HG02678 (cell line): ENCODE measurements around the gene TOMM7.
"Not testable (repeated sequence)": the region's sequence is repeated elsewhere in the genome, so short reads cannot be mapped to it uniquely, and the experiment has no call there.

Source experiments
- ATAC-seq: cut with Tn5 transposase; IDR thresholded peaks from one replicate; pipeline ENCODE4 v1.9.1; 2021; ENCODE audit warnings: mild to moderate bottlenecking, moderate library complexity; ENCODE audit not compliant: unreplicated experiment

TOMM7 gene

DNA sequence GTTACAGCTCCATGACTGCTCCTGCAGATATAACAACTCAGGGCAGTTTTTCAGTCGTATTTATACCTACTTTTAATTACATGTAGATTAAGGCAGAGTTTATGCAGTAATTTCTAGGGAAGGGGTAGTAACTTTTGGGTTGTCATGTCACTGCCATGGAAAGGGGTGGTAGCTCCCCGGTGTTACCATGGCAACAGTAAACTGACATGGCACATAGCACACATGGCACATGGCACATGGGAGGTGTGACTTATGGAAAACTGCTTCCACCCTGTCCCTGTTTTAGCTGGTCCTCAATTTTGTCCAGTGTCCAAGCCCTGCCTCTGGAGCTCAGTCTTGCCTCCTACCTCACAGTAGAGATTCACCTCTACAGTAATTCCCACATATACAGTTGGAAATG lies 3.9 kb upstream of the TOMM7 start:
- no peak for ATAC-seq

DNA sequence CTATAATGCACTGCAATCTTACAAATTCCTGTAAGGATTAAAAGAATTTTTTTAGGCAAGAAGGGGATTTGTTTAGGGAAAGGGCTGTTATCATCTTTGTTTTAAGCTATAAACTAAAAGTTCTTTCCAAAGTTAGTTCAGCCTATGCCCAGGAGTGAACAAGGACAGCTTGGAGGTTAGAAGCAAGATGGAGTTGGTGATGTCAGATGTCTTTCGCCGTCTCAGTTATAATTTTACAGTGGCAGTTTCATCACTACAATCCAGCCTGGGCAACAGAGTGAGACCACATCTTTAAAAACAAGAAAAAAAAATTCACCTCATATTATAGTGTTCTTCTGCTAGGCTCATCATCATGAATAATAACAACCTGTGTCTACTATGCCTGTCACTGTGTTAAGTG lies 2.1 kb upstream of the TOMM7 start:
- no peak for ATAC-seq

DNA sequence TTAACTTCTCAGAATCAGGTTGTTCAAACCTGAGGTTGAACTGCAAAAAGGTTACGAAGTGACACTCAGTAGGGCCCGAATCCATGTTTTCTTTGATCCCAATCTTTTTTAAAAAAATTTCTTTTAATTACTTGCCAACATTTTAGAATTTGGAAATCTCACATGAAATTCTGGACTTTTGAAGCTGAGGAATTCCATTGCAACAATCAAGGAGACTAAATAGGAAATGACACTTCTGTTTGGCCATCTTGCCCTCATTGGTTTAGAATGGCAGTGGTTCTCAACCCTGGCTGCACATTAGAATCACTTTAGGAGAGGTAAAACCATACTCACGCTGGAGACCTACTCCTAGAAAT lies 471 bp upstream of the TOMM7 start:
- peak; percentile 2 for ATAC-seq

DNA sequence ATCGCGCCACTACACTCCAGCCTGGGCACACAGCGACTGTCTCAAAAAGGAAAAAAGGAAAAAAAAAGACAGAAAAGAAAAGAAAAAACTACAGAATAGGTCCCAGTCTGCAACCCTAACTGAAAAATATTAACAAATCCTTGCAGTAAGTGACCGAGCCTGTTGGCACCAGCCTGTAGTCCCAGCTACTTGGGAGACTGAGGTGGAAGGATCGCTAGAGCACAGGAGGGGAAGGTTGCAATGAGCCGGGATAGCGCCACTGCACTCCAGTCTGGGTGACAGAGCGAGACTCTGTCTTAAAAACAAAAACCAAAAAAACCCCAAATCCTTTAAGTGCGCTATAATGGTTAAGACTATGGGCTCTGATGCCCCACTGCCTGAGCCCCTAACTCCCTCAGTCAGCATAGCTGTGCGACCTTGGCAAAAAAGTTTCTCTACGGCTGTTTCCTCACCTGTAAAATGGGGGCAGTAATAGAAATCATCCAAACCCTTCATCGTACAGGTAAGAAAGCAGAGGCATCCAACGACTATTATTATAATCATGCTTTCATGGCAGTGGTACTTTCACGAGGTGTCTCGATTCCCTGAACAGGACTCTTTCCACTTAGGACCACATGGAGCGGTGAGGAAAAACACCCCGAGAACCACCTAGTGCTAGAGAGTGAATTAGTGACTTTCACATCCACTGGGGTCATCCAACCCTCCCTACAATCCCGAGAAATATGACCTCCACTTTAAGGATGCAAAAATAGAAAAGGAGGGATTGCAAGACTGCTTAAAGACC lies 755 bp downstream of the TOMM7 start:
- ATAC-seq, result peak; percentile 5

DNA sequence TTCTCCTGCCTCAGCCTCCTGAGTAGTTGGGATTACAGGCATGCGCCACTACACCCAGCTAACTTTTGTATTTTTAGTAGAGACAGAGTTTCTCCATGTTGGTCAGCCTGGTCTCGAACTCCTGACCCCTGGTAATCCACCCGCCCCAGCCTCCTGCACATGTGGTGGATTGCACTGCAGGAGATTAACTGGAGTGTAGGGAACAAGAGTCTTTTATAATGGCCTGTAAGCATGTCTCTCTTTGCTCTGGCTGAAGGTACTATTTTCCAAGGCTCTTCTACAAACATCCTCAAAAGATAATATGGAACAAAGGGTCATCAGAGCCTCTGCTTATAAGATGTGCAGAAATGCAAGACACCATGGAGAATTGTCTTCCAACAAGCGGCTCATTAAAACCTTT lies 3.2 kb downstream of the TOMM7 start:
- ATAC-seq, result no peak

DNA sequence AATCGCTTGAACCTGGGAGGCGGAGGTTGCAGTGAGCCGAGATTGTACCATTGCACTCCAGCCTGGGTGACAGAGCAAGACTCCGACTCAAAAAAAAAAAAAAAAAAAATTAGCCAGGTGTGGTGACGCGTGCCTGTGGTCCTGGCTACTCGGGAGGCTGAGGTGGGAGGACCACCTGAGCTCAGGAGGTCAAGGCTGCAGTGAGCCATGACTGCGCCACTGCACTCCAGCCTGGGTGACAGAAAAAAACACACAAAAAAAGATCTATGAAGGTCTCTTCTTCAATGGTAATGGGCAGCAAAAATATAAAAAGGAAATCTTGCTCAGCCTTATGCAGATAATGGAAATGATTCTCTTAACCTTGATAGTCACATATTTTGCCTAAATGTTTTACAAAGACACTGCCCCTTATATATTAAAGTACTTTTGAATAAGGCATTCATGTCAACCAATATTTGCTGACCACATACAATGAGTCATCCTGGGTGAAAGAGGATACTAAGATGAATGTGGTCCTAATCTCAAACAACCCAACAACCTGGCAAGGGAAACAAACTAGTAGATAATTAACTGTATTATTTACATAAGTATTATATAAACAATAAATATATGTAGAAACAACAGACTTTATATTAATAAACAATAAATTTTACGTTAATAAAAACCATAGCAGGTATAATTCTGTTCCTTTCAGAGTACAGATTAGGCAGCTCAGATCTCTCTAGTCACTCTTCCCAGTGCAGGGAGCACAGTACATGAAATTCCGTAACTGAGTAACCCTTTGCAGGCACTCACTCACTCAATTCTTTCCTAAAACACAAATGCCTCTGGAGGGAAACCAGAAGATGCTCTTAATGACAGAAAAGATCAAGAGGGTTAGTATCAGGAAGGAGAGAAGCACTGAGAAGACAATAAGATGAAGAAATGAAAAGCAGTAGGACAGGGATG lies 8.1 kb downstream of the TOMM7 start:
- ATAC-seq, result no peak

DNA sequence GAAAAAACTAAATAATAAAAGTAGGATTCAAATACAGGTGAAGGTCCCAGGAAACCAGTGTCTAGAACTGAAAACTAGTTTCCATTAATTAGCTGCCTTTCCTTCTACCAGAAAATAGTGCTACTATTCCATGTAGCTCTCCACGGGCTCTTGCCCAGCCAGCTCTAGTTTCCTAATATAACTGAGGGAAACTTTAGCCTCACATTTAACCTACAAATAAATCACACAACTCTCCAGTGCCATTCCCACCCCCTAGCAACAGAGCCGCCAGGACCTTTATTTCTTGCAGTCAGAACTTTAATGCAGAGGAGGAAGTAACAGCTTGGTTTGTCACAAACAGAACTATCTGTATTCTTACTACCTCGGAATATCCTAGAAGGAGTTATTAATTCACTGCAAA lies 10.3 kb downstream of the TOMM7 start:
- no peak for ATAC-seq

DNA sequence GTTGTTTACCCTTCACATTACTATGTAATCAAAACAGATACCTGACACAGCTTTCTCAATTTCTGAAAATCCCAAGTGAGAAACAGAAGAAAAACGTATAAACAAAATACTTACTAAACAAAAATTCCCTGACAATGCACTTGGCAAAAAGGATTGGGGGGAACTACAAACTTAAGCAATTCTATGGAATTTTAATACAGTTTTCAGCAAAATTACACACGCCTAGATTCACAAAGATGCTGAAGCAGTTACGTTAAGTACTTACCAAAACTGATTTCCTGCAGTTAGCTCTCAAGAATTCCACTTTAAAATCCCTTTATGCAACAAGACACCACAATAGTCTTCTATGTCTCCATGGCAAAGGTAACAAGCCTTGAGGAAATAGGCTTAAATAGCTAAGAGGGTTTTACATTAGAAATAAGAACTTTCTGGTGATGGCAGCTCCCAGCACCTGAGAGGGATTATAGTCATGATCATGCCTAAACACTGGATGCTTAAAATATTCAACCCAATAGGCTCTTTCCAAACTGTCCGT lies 10.8 kb downstream of the TOMM7 start:
- ATAC-seq, result no peak

DNA sequence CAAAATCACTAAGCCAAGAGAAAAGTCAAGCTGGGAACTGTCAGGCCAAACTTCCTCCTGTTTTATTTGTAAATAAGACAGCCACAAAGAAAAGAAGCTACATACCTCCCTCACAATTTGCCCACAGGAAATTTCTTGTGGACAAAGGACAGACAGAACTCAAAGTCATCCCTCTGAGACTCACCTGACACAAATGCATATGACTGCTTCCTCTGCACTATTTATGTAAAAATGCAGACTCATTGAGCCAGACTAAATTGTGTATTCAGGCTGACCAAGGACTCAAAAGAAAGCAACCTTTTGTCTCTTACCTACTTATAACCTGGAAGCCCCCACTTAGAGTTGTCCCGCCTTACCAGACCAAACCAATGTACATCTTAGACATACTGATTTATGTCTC lies 11.8 kb downstream of the TOMM7 start:
- no peak for ATAC-seq

DNA sequence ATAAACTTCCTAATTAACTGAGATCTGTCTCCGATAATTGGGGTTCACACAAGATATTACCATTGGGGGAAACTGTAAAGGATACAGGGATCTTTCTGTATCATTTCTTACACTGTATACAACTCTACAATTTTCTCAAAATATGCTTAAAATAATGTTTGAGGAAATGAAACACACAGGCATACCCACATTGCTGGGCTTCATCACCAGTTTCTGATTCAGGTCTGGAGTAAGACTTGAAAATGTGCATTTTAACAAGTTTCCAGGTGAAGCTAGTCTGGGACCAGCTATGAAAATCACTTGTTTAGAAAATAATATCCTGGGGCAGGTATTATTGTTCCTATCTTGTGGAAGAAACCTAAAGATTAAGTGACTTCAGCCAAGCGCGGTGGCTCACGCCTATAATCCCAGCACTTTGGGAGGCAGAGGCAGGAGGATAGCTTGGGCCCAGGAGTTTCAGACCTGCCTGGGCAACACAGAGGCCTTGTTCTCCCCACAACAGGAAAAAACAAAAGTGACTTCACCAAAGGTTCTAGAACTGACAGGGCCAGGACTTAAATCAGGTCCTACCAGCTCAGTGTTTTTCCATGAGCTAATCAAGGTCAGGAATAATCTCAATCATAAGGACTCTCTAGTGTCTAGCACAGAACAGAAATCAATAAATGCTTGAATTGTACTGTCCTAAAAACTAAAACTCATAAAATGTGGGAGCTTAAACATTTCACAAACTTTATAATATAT lies 12.6 kb downstream of the TOMM7 start:
- ATAC-seq, result no peak

DNA sequence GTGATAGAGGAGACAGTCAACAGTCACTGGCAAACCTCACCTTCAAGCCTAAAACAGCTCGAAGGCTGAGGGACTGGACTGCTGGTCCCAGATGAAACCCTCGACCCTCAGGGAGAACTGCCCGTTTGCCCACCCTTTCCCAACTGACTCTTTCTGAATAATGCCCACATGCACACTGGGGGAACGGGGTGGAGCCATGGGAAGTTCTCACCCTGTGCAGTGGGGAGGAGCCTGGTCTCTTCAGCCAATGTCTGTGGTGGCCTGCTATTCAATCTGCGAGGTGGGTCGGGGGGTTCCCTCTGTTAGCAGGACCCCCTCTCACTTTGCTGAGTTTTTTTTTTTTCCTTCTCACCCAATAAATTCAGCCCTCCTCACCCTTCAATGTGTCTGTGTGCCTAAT lies 14.5 kb downstream of the TOMM7 start:
- ATAC-seq, result no peak

DNA sequence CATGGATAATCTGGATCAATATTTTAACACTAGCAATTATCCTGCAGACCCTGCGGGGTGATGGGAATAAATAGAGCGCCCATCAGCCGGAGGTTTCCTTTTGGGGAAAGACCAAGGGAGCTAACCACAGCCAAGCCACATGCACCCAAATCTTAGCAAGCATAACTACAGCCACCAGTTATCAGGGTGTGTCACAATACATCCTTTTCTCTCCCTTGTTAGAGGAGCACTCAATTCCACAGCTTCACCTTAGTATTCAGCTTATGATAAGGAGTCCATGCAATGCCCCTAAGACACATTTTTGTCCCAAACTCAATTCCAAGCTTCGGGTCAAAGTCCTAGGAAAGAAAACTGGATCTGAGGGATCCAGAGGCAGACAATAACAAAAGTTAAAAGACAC lies 15.9 kb downstream of the TOMM7 start:
- ATAC-seq, result no peak

DNA sequence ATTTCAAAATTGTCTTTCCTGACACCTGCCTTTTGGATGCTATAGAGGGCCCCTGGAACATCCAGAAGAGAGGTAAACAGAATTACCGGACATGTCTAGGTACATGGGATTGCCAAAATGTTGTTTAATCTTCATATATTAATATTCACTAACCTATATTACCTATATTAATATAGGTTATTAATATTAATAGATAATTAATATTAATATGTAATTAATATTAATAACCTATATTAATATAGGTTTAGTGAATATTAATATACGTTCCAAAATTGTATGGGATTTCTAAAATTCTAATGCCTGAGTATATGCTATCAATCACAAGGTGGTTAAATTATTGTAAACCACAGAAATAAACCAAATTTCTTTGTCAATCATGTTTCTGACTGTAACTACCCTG lies 17.4 kb downstream of the TOMM7 start:
- ATAC-seq, result no peak

DNA sequence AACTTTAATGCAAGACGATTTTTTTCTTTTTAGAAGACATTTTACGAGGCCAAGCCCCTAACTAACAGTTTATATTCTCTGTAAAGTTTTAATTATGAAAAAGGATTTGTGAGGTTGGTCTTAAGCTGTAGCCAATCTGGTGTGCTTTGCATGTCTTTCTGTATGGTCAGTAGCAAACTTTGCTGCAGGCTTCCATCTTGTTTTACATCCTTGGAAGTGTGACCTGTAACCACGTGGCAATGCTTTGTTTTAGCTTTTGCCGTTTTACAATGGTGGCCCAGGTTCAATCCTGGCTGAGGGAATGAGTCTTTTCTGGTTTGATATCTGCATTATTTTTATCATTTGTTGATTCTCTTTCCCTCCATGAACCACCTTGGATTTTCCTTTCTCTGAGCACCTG lies 19.8 kb downstream of the TOMM7 start:
- not testable (repeated sequence) for ATAC-seq

DNA sequence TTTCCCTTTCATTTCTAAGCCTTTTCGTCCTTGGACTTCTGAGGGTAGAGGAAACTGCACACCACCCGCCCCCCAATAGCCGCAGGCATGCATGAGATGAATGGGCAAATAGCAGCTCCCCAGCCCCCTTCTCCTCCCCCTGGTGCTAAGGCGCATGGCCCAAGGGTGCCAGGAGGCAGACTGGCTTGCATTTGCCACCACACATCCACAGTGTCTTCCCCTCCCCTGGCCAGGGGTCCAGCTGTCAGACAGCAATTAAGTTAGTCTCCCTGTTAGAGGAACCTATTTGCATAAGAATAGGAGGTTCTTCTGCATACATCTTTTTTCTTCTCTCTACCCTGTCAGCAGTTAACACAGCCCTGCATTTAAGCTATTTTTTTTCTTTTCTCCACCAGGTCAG lies 20.2 kb downstream of the TOMM7 start:
- ATAC-seq, result no peak

DNA sequence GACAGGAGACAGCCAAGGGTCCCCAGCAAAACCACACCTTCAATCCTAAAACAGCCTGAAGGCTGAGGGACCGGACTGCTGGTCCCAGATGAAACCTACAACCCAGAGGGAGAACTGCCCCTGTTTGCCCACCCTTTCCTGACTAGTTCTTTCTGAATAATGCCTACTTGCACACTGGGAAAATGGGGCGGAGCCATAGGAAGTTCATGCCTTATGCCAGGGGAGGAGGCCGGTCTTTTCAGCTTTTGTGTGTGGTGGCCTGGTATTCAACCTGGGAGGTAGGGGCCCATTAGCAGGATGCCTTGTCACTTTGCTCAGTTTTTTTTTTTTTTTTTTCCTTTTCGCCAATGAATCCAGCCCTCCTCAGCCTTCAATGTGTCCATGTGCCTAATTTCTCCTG lies 20.7 kb downstream of the TOMM7 start:
- no peak for ATAC-seq

DNA sequence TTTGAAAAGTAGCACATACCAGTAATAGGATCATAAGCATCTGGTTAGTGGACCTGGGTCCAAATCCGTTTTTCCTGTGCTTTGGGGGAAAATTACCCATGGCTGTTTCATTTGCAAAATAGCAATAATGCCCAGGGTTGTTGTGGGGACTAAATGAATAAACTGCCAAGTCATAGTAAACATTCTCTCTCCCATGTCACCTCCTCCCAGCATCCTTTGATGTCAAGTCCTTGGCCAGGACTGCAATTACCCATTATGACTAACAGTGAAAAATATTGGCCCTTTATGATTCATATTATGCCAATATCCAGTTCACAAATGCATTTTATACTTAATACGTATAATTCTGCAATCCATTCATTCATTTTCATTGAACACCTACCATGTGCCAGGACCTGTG lies 23.0 kb downstream of the TOMM7 start:
- no peak for ATAC-seq

DNA sequence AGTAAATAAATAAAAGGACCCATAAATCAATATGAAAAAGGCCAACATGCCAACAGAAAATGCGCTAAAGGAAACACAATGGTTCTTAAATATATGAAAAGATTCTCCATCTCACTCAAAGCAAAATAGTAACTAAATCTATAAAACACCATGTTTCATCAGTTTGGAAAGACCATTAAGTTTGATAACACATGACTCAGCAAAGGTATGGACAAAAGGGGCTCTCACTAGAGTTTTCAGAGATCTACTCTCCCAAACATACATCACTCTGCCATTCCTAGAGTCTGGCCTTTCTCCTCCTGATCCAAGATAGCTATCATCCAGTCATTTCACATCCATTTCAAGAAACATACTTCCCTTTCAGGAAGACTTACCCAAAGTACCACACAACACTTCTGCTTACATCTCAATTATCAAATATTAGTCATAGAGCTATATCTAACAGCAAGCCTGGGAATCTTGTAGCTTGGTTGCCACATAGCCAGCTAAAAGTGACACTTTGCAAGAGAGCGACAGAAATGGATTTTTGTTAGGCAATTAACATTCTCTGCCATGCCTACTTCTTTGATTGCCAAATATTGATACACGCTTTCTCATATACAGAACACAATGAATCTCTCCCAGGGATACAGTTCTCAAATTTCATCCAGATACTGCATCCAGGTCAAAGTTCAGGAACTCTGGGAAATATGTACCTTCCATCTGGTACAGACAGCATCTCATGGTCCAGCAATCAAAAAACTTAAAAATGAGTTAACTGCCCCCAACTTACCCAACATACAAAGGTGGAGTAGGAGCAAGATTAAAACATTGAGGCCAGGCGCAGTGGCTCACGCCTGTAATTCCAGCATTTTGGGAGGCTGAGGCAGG lies 28.8 kb downstream of the TOMM7 start:
- ATAC-seq, result no peak

DNA sequence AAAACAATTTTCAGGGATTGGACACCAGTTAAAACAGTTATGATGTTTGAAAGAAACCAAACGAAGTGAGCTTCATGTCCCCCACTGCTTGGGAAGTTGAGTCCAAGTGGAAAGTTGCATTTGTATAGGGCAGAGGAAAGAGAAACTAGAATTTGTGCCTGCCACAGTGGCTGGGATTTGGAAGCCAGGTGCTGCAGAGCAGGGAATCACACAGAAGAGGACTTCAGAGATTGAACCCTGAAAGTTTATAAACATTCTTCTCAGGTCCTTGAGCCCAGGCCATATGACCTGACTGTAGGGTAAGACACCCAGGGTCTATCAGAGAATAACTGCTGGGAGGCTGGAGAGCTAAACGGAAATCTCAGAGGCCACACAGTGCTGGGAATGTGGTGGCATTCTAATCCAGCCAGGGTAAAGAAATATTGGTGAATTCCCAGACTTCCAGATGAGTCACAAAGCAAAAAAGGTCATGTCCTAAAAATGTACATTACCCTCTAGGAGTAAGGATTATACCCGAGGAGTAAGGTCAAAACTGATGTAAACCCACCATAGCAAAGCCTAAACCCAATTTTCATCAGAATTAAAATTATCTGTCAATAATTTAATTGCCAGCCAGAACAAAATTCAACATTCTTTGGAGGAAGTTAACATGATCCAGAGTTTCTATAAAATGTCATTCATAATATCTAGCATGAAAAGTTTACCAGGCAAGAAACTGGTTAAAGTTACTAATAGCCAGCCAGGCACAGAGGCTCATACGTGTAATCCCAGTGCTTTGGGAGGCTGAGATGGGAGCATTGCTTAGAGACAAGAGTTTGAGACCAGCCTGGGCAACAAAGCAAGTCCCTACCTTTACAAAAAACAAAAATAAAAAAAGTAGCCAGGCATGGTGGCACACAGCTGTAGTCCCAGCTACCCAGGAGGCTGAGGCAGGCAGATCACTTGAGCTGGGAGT lies 31.2 kb downstream of the TOMM7 start:
- ATAC-seq, result no peak
